ENCODE results near the gene NR4A1.
A peak's percentile ranks its signal among the peaks of the same experiment; 100 is the strongest.

NR4A1 gene

DNA sequence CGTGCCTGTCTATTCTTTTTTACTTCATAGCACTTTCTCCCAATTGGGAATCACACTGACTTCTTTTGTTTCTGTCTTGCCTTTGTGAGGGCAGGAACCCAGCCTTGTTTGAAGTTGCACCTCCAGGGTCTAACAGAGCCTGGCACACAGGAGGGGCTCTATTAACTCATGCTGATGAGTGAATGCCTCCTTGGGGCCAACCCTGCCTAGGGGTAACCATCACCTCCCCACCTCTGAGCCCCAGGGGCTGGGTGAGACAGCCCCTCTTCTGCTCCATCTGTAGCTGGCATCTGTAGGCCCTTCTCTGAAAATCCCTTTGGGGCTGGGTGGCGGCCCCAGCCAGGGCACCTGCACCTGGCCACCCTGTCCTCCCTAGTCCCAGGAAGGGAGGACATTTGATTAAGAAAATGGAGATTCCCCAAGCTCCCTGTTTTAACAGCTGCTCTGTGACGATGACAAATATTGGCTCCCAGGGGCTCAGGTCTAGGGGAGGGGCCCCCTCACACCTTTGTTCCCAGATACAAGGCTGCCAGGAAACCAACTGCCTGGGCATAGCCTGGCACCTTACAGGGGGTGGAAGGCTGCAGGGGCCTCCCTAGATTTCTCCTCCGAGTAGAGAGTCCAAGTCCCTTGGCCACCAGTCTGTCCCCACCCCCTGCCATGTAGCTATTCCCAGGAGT lies 32.7 kb upstream of the NR4A1 start:
- no peak for DNase-seq

- DNase-seq: no peak
Observed at GRCh38 chr12:52019113-52019770, 32.0 kb upstream of the NR4A1 start.

- peak; percentile 70 for DNase-seq
Observed at GRCh38 chr12:52020539-52021336, 30.5 kb upstream of the NR4A1 start.

DNA sequence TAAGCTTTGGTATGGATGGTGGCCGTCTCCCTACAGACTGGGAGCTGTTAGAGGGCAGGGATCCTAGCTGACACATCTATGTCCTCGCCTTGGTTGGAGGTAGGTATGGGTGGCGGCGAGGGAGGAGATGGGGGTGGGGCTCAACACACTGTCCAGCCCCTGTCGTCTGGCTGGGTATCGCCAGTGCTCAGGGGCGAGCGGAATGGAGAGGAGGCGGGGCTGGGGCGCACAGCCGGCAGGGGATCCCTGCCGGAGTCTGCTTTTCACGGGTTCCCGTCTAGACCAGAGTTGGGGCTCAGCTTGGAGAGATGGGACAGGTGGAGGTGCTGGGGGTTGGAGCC lies 28.4 kb upstream of the NR4A1 start:
- DNase-seq: no peak

- peak; percentile 92 for DNase-seq
Observed at GRCh38 chr12:52023182-52023975, 27.9 kb upstream of the NR4A1 start.

GRCh38 chr12:52023976-52024688 lies 27.1 kb upstream of the NR4A1 start:
- no peak for DNase-seq

- no peak for DNase-seq
Observed at GRCh38 chr12:52024845-52025230, 26.4 kb upstream of the NR4A1 start.

GRCh38 chr12:52026263-52026662 lies 25.0 kb upstream of the NR4A1 start:
- DNase-seq: no peak

- DNase-seq: no peak
Observed at GRCh38 chr12:52027085-52027843, 24.0 kb upstream of the NR4A1 start.

GRCh38 chr12:52029685-52030084 lies 21.6 kb upstream of the NR4A1 start:
- DNase-seq: no peak

DNA sequence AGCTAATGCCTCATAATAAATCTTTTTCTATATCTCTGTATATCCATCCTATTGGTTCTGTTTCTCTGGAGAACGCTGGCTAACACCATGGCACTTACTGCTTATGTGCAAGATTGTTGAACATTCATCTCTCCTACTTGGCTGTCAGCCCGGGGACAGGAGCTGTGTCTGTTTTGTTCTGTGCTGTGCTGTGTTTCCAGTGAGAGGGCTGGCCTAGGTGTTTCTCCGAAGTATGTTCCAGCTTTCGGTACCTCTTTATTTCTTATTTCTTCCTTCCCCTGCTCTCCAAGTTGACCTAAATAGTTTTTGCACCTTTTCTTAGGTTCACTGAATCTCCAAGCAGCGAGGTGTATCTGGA lies 18.8 kb upstream of the NR4A1 start:
- DNase-seq: no peak

- DNase-seq: peak; percentile 84
Observed at GRCh38 chr12:52032804-52033445, 18.3 kb upstream of the NR4A1 start.

- no peak for DNase-seq
Observed at GRCh38 chr12:52033446-52034140, 17.6 kb upstream of the NR4A1 start.

GRCh38 chr12:52035190-52035589 lies 16.1 kb upstream of the NR4A1 start:
- DNase-seq: no peak

DNA sequence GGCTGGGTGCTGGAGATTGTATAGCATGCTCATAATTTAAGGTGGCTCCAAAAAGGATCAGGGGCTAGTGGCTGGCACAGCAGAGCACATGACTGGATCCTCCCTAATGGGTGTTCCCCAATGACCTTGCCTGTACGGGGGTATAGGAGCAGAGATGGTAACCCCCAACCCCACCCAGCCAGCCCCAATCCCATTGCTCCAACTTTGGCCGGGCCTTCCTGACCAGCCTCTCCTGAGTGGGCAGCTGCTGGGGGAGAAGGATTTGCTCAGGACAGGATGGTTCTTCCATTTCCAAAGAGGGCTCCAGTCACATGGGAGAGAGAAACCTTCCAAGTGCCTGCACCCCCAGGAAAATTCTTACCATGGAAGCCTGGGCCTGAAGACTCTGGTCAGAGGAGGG lies 15.3 kb upstream of the NR4A1 start:
- DNase-seq: no peak

DNA sequence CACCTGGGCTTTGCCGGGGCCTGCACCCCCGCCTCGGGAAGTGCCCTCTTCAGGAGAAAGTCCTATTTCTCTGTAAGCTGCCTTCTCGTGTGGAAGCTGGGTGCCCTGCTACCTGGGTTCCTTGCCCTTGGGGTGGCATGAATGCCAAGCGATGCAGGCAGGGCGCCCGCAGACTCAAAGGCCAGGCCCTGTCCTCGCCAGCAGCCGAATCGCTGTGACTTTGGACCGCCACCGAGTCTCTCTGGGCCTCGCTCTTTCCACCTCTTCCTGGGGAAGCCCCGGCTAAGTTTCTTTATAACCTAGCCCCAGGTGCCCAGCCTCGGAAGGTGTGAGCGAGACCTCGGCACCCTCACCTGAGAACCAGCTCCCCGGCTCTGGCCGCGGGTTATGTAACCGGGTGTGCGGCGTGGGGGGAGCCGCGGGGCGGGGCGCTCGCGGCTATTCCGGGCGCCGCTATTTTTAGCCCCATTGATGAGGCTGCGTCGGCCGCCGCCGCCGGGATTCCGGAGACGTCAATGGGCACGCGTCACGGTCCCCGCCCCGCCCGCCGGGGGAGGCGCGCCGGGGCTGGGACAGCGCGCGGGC lies 14.6 kb upstream of the NR4A1 start:
- peak; percentile 91 for DNase-seq

- no peak for DNase-seq
Observed at GRCh38 chr12:52037248-52037861, 13.9 kb upstream of the NR4A1 start.

DNA sequence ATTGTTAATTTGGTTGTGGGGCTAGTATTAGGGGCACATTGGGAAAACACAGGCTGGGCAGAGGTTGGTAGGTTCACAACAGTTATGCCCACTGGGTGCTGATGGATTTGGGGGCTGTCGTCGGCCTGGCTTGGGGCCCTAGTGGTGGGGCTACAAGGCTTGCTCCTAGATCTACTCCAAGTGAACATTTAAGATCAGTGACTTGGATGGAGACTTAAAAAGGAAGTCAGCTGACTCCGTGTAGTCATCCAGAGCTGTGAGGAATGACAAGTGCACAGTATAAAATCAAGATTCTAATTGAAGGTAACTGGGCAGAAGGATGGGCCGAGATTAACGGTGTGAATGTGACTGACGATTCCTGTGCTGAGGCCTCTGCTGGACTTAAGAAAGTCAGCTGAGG lies 12.8 kb upstream of the NR4A1 start:
- DNase-seq: no peak

GRCh38 chr12:52041035-52041434 lies 10.2 kb upstream of the NR4A1 start:
- no peak for DNase-seq

- peak; percentile 59 for DNase-seq
Observed at GRCh38 chr12:52041695-52042123, 9.5 kb upstream of the NR4A1 start.
